Activated CD4-positive, alpha-beta memory T cell treated with anti-CD3 and anti-CD28 coated beads, Interleukin-2, amount 10 ng/mL, durations not matched to agents 7 days and 5 days (primary cell): ENCODE data around the gene CFC1B. TPM values are rescaled to one million over a fixed set of nuclear protein-coding genes. Genes with fewer than 3 reads are reported as not detected.
"Not testable (repeated sequence)": the region's sequence is repeated elsewhere in the genome, so short reads cannot be mapped to it uniquely, and the experiment has no call there.

ENCODE experiments used
- CTCF ChIA-PET: fragments of 350-600 bp; sonication (Branson Sonifier 250); formaldehyde crosslinking; loops from one replicate; lab custom pipeline; 2021; ENCODE audit warnings: antibody characterized with exemption, inconsistent platforms; lab: Charles Lee
- POLR2A ChIA-PET: fragments of 350-600 bp; sonication (Branson Sonifier 250); formaldehyde crosslinking; loops from one replicate; lab custom pipeline; 2021; ENCODE audit warnings: antibody characterized with exemption; lab: Charles Lee
- DNase-seq: peaks from one replicate; pipeline ENCODE4 v3.0.0-alpha.2; 2020
- H3K27ac Mint-ChIP-seq: one replicate; pipeline ENCODE4 v1.8.0; 2021; ENCODE audit warnings: mild to moderate bottlenecking, mixed read lengths
- H3K27me3 Mint-ChIP-seq: one replicate; pipeline ENCODE4 v1.8.0; 2021; ENCODE audit warnings: mixed read lengths
- H3K36me3 Mint-ChIP-seq: one replicate; pipeline ENCODE4 v1.8.0; 2021; ENCODE audit warnings: low read depth, mixed read lengths
- H3K4me1 Mint-ChIP-seq: one replicate; pipeline ENCODE4 v1.8.0; 2021; ENCODE audit warnings: mixed read lengths
- H3K4me3 Mint-ChIP-seq: one replicate; pipeline ENCODE4 v1.8.0; 2021; ENCODE audit warnings: mild to moderate bottlenecking, mixed read lengths
- H3K9me3 Mint-ChIP-seq: one replicate; pipeline ENCODE4 v1.8.0; 2021; ENCODE audit warnings: mixed read lengths
- total RNA-seq, 2 experiments: library from RNA; stranded (reverse); gene quantifications; one replicate each; pipeline ENCODE4 v1.2.3, GENCODE V29; 2021

The CFC1B gene
- total RNA-seq, 2 experiments from 2014 or later: not detected

GRCh38 chr2:130538271-130538670 is 17.2 kb downstream of the CFC1B start:
- H3K4me3 Mint-ChIP-seq, CTCF ChIA-PET, H3K27me3 Mint-ChIP-seq, H3K27ac Mint-ChIP-seq, H3K36me3 Mint-ChIP-seq, POLR2A ChIA-PET, H3K4me1 Mint-ChIP-seq, H3K9me3 Mint-ChIP-seq, DNase-seq: not testable (repeated sequence)

GRCh38 chr2:130542789-130543188 is 21.8 kb downstream of the CFC1B start:
- H3K9me3 Mint-ChIP-seq, H3K36me3 Mint-ChIP-seq, H3K4me3 Mint-ChIP-seq, H3K27me3 Mint-ChIP-seq, H3K4me1 Mint-ChIP-seq, H3K27ac Mint-ChIP-seq, POLR2A ChIA-PET, DNase-seq, CTCF ChIA-PET: not testable (repeated sequence)

- H3K4me1 Mint-ChIP-seq, H3K27ac Mint-ChIP-seq, H3K27me3 Mint-ChIP-seq, CTCF ChIA-PET, H3K4me3 Mint-ChIP-seq, POLR2A ChIA-PET, H3K36me3 Mint-ChIP-seq, H3K9me3 Mint-ChIP-seq, DNase-seq: not testable (repeated sequence)
These were observed 22.9 kb downstream of the CFC1B start for GRCh38 chr2:130543785-130544528.

GRCh38 chr2:130544978-130545377 is 24.0 kb downstream of the CFC1B start:
- H3K9me3 Mint-ChIP-seq, POLR2A ChIA-PET, H3K27me3 Mint-ChIP-seq, H3K36me3 Mint-ChIP-seq, DNase-seq, H3K4me1 Mint-ChIP-seq, H3K4me3 Mint-ChIP-seq, H3K27ac Mint-ChIP-seq, CTCF ChIA-PET: not testable (repeated sequence)

- CTCF ChIA-PET, H3K36me3 Mint-ChIP-seq, H3K9me3 Mint-ChIP-seq, H3K27me3 Mint-ChIP-seq, H3K4me3 Mint-ChIP-seq, H3K4me1 Mint-ChIP-seq, POLR2A ChIA-PET, H3K27ac Mint-ChIP-seq, DNase-seq: not testable (repeated sequence)
These were observed 27.4 kb downstream of the CFC1B start for GRCh38 chr2:130548418-130548817.

GRCh38 chr2:130549475-130549874 is 28.5 kb downstream of the CFC1B start:
- H3K27ac Mint-ChIP-seq, H3K4me1 Mint-ChIP-seq, CTCF ChIA-PET, H3K9me3 Mint-ChIP-seq, POLR2A ChIA-PET, H3K36me3 Mint-ChIP-seq, H3K4me3 Mint-ChIP-seq, DNase-seq, H3K27me3 Mint-ChIP-seq: not testable (repeated sequence)

- H3K27me3 Mint-ChIP-seq: not testable (repeated sequence)
These were observed 33.2 kb downstream of the CFC1B start for GRCh38 chr2:130554178-130554577.

GRCh38 chr2:130556441-130556840 is 35.4 kb downstream of the CFC1B start:
- DNase-seq, H3K36me3 Mint-ChIP-seq, POLR2A ChIA-PET, H3K27ac Mint-ChIP-seq, H3K4me3 Mint-ChIP-seq, CTCF ChIA-PET, H3K27me3 Mint-ChIP-seq, H3K9me3 Mint-ChIP-seq, H3K4me1 Mint-ChIP-seq: not testable (repeated sequence)

More at GRCh38 chr2:130554178-130554577, 33.2 kb downstream of the CFC1B start:
- DNase-seq, H3K4me1 Mint-ChIP-seq, H3K4me3 Mint-ChIP-seq, H3K27ac Mint-ChIP-seq, CTCF ChIA-PET, H3K36me3 Mint-ChIP-seq, H3K9me3 Mint-ChIP-seq, POLR2A ChIA-PET: not testable (repeated sequence)

GRCh38 chr2:130566165-130566564 is 45.1 kb downstream of the CFC1B start:
- H3K27me3 Mint-ChIP-seq, H3K9me3 Mint-ChIP-seq, DNase-seq, H3K36me3 Mint-ChIP-seq, H3K27ac Mint-ChIP-seq, H3K4me3 Mint-ChIP-seq, CTCF ChIA-PET, H3K4me1 Mint-ChIP-seq, POLR2A ChIA-PET: not testable (repeated sequence)

GRCh38 chr2:130571929-130572328 is 50.9 kb downstream of the CFC1B start:
- H3K27ac Mint-ChIP-seq, CTCF ChIA-PET, H3K4me1 Mint-ChIP-seq, POLR2A ChIA-PET, DNase-seq, H3K36me3 Mint-ChIP-seq, H3K9me3 Mint-ChIP-seq, H3K27me3 Mint-ChIP-seq, H3K4me3 Mint-ChIP-seq: not testable (repeated sequence)

GRCh38 chr2:130574230-130574629 is 53.2 kb downstream of the CFC1B start:
- POLR2A ChIA-PET, CTCF ChIA-PET: not testable (repeated sequence)

GRCh38 chr2:130576209-130576784 is 55.3 kb downstream of the CFC1B start:
- H3K4me3 Mint-ChIP-seq, H3K27me3 Mint-ChIP-seq, H3K4me1 Mint-ChIP-seq, H3K36me3 Mint-ChIP-seq, H3K9me3 Mint-ChIP-seq, POLR2A ChIA-PET, DNase-seq, CTCF ChIA-PET, H3K27ac Mint-ChIP-seq: not testable (repeated sequence)

More at GRCh38 chr2:130574230-130574629, 53.2 kb downstream of the CFC1B start:
- H3K36me3 Mint-ChIP-seq, H3K9me3 Mint-ChIP-seq, H3K27ac Mint-ChIP-seq, H3K4me1 Mint-ChIP-seq, DNase-seq, H3K4me3 Mint-ChIP-seq, H3K27me3 Mint-ChIP-seq: not testable (repeated sequence)

GRCh38 chr2:130577559-130577958 is 56.5 kb downstream of the CFC1B start:
- H3K36me3 Mint-ChIP-seq, POLR2A ChIA-PET, DNase-seq, H3K4me1 Mint-ChIP-seq, CTCF ChIA-PET, H3K27me3 Mint-ChIP-seq, H3K9me3 Mint-ChIP-seq, H3K27ac Mint-ChIP-seq, H3K4me3 Mint-ChIP-seq: not testable (repeated sequence)
